GM12878 (cell line): ENCODE results near the gene MAGEB17. TPM values are rescaled to one million over a fixed set of nuclear protein-coding genes. Genes with fewer than 3 reads are reported as not detected.

Experiments used
- ATAC-seq: fragments of 200-7000 bp; cut with Tn5 transposase; 3 replicates; pipeline ENCODE4 v1.9.1; 2020; ENCODE audit warnings: mild to moderate bottlenecking, moderate library complexity
- BruUV-seq: library from RNA; stranded (reverse); fragments of 400-500 nt; replicated peaks from 2 replicates; lab custom pipeline; 2021; lab: Mats Ljungman, UMichigan
- CTCF ChIA-PET: fragments of 300-600 bp; sonication (Branson Sonifier 250); formaldehyde crosslinking; extraction: SDS; loops from one replicate; lab custom pipeline; 2021; ENCODE audit warnings: inconsistent platforms; lab: Yijun Ruan, JAX
- POLR2A ChIA-PET: fragments of 350-600 bp; formaldehyde crosslinking; extraction: SDS; loops from one replicate; lab custom pipeline; 2021; ENCODE audit warnings: inconsistent platforms; lab: Charles Lee
- RAD21 ChIA-PET: fragments of 300-600 bp; sonication (Branson Sonifier 250); formaldehyde crosslinking; loops from one replicate; lab custom pipeline; 2023; ENCODE audit warnings: antibody characterized with exemption; ENCODE audit not compliant: unreplicated experiment; lab: Charles Lee
- SMC1A ChIA-PET: fragments of 300-600 bp; sonication (Branson Sonifier 250); formaldehyde crosslinking; loops from one replicate; lab custom pipeline; 2023; ENCODE audit not compliant: unreplicated experiment, uncharacterized antibody; lab: Charles Lee
- DNase-seq: peaks from one replicate; pipeline ENCODE4 v3.0.0-alpha.2; 2011; ENCODE audit warnings: low read depth, low spot score
- FAIRE-seq: peaks from 3 replicates; lab custom pipeline; 2011; peaks lifted over from hg19 to GRCh38; lab: Jason Lieb, UNC
- H2AFZ ChIP-seq: 2 replicates; pipeline ENCODE4 v1.6.0; 2011; ENCODE audit warnings: low read depth, low read length, control low read depth; ENCODE audit not compliant: control insufficient read depth
- H3K27ac ChIP-seq: 2 replicates; pipeline ENCODE4 v1.5.1; 2011; ENCODE audit warnings: control low read depth; ENCODE audit not compliant: control insufficient read depth, insufficient read depth
- H3K27me3 ChIP-seq, 2 experiments: replicated peaks in 1 of 2; 2 replicates each; pipeline versions ENCODE4 v1.6.0 to v1.6.1; 2011; ENCODE audit warnings: low read length in 1 of 2; ENCODE audit not compliant: control insufficient read depth in 2 of 2, insufficient read depth in 2 of 2
- H3K36me3 ChIP-seq, 2 experiments: 2 replicates each; pipeline ENCODE4 v1.5.1; 2011; ENCODE audit warnings: low read length in 1 of 2; ENCODE audit not compliant: control insufficient read depth in 2 of 2, insufficient read depth in 2 of 2
- H3K4me1 ChIP-seq: 2 replicates; pipeline ENCODE4 v1.6.1; 2011; ENCODE audit warnings: mild to moderate bottlenecking, low read length, moderate library complexity, mixed read lengths; ENCODE audit not compliant: control insufficient read depth, insufficient read depth
- H3K4me2 ChIP-seq: 2 replicates; pipeline ENCODE4 v1.6.0; 2011; ENCODE audit warnings: control low read depth; ENCODE audit not compliant: control insufficient read depth, insufficient read depth
- H3K4me3 ChIP-seq: fragments of 200-600 bp; sonication (generic); 2 replicates; pipeline ENCODE4 v1.5.1; 2016
- H3K79me2 ChIP-seq: 2 replicates; pipeline ENCODE4 v1.6.0; 2011; ENCODE audit warnings: low read length; ENCODE audit not compliant: control insufficient read depth, insufficient read depth
- H3K9ac ChIP-seq: 2 replicates; pipeline ENCODE4 v1.8.0; 2011; ENCODE audit warnings: low read length, control low read depth, mixed read lengths; ENCODE audit not compliant: control insufficient read depth, insufficient read depth
- H3K9me3 ChIP-seq: replicated peaks from 3 replicates; pipeline ENCODE4 v1.5.1; 2011; ENCODE audit warnings: mild to moderate bottlenecking, low read length; ENCODE audit not compliant: control insufficient read depth, insufficient read depth
- H4K20me1 ChIP-seq: 2 replicates; pipeline ENCODE4 v1.6.0; 2011; ENCODE audit not compliant: control insufficient read depth, insufficient read depth
- ATF3 ChIP-seq: IDR thresholded peaks from 2 replicates; pipeline ENCODE4 v1.6.1; 2011; ENCODE audit warnings: low read depth, mild to moderate bottlenecking, low read length, moderate library complexity, borderline replicate concordance; ENCODE audit errors: extremely low read depth
- CBX3 ChIP-seq: fragments of 200-600 bp; sonication (generic); IDR thresholded peaks from 2 replicates; pipeline ENCODE4 v1.6.1; 2016; ENCODE audit warnings: low read depth, borderline replicate concordance
- HSF1 ChIP-seq: fragments of 150-350 bp; IDR thresholded peaks from 2 replicates; pipeline ENCODE4 v1.6.1; 2014; ENCODE audit warnings: mild to moderate bottlenecking, low read depth, low read length
- JUND ChIP-seq: IDR thresholded peaks from 2 replicates; pipeline ENCODE4 v1.6.1; 2012; ENCODE audit warnings: low read depth, mild to moderate bottlenecking, low read length, improper control_type of control experiment, moderate library complexity
- KAT2A ChIP-seq: conservative IDR thresholded peaks from 2 replicates; pipeline ENCODE4 v1.6.1; 2011; ENCODE audit warnings: low read depth, low read length; ENCODE audit not compliant: control insufficient read depth
- SMAD1 ChIP-seq: fragments of 450-650 bp; IDR thresholded peaks from 2 replicates; pipeline ENCODE4 v1.6.1; 2018; ENCODE audit warnings: mild to moderate bottlenecking, low read depth; ENCODE audit not compliant: partially characterized antibody
- TCF3 ChIP-seq: IDR thresholded peaks from 2 replicates; pipeline ENCODE4 v1.6.1; 2012; ENCODE audit warnings: low read depth, mild to moderate bottlenecking, low read length, borderline replicate concordance; ENCODE audit not compliant: insufficient read depth
- ZBTB4 ChIP-seq: fragments of 450-650 bp; formaldehyde crosslinking; IDR thresholded peaks from 2 replicates; pipeline ENCODE4 v1.4.0; 2022; ENCODE audit warnings: mild to moderate bottlenecking, moderate library complexity
- WGBS: methylation state at CpG from one replicate; pipeline ENCODE4 v1.1.6; 2016; ENCODE audit warnings: low lambda C conversion rate; ENCODE audit not compliant: insufficient replicate concordance, insufficient coverage; ENCODE audit errors: missing lambda C conversion rate; 5-methylcytosine and 5-hydroxymethylcytosine counted together
- in situ Hi-C: fragments of 300-500 bp; cut with MboI; formaldehyde crosslinking; loops from 9 replicates; pipeline ENCODE4 v1.14.3; 2018; ENCODE audit warnings: mixed read lengths
- intact Hi-C: fragments of 100-400 bp; cut with micrococcal nuclease; formaldehyde crosslinking; loops from one replicate; pipeline ENCODE4 v1.14.2; 2022; ENCODE audit not compliant: unreplicated experiment
- polyA plus RNA-seq, 11 experiments: library from polyadenylated mRNA; depleted of rRNA in 4 of 11; unstranded in 6 of 11; stranded (reverse) in 5 of 11; fragments of >200 nt; fragmentation: Nextera tagmentation in 4 of 11; fragmentation: Illumina TruSeq in 1 of 11; extraction: Ambion mirVana in 4 of 11; extraction: Trizol in 1 of 11; gene quantifications; 1 replicate in 1 of 11; 2 replicates in 10 of 11; pipeline versions ENCODE4 v1.2.1 to v1.2.3, GENCODE V29; 2011 to 2016; ENCODE audit warnings: inconsistent platforms in 2 of 11, missing spikeins in 2 of 11, low read depth in 1 of 11
- total RNA-seq, 4 experiments: library from RNA; depleted of rRNA in 3 of 4; stranded (reverse); fragments of >200 nt in 3 of 4; fragmentation: Illumina TruSeq in 1 of 4; extraction: Trizol in 1 of 4; gene quantifications; 2 replicates each; pipeline versions ENCODE4 v1.2.1 to v1.2.3, GENCODE V29; 2013 to 2021

Gene MAGEB17
- total and polyA plus RNA-seq, 10 of the 15 experiments (the other 5 are each of a cell fraction or from before 2014, with no cell fraction given), result 0.05 to 0.21 TPM; not detected in 8

GRCh38 chrX:16171944-16172343 is 4.7 kb downstream of the MAGEB17 start:
- in situ Hi-C loops, result no loop called here
- Histone ChIP-seq H3K4me1 (no peaks in the 10 kb centered on the region), H2AFZ (no peak overlapping the region), H3K36me3 (no peaks in the 10 kb centered on the region), H4K20me1 (no peaks in the 10 kb centered on the region), H3K4me3 (no peak overlapping the region), H3K79me2 (no peaks in the 10 kb centered on the region), H3K9me3 (no peaks in the 10 kb centered on the region; the same call in 2 of the 3 replicates), H3K27ac (no peak overlapping the region), H3K27me3 (no peaks in the 10 kb centered on the region), H3K9ac (no peak overlapping the region), H3K4me2 (no peak overlapping the region)
- intact Hi-C loops, result no loop called here
- ChIA-PET RAD21 (no interaction called here), CTCF (no interaction called here), POLR2A (no interaction called here), SMC1A (interaction anchor here (1.4 kb wide), 1 partner anchor 14 kb away, joined by 3 read pairs; no protein-coding TSS in a partner anchor)
- BruUV-seq, result no TSS peak
- no peak for ATAC-seq
- DNase-seq, result no peak
- FAIRE-seq, result no peak
- 3% methylated on average over 4 of the region's 4 CpGs for WGBS
- TF ChIP-seq ZBTB4 (CRISPR knock-in tag), result no peak
- TF ChIP-seq HSF1, result no peak
- TF ChIP-seq KAT2A, result no peak
- no peak for TF ChIP-seq SMAD1
- no peak for TF ChIP-seq TCF3
- no peak for TF ChIP-seq JUND
- TF ChIP-seq ATF3, result no peak
- TF ChIP-seq CBX3, result no peak
